Neutrophil (primary cell): ENCODE data around the gene MEGF11.

Experiments used
- H3K27ac ChIP-seq: fragments of 200-600 bp; sonication (generic); 2 replicates; pipeline ENCODE4 v1.5.1; 2016; ENCODE audit warnings: mild to moderate bottlenecking, moderate library complexity
- H3K27me3 ChIP-seq: fragments of 200-600 bp; sonication (generic); 2 replicates; pipeline ENCODE4 v1.6.0; 2016; ENCODE audit warnings: mild to moderate bottlenecking
- H3K36me3 ChIP-seq: fragments of 200-600 bp; sonication (generic); 2 replicates; pipeline ENCODE4 v1.5.1; 2017
- H3K4me1 ChIP-seq, 2 experiments: fragments of 200-600 bp in 1 of 2; sonication (generic) in 1 of 2; 1 replicate in 1 of 2; 2 replicates in 1 of 2; pipeline versions ENCODE4 v1.5.1 to v1.6.1; 2013 to 2016; ENCODE audit warnings: low read depth in 1 of 2, low read length in 1 of 2, mild to moderate bottlenecking in 1 of 2, moderate library complexity in 1 of 2; ENCODE audit not compliant: control insufficient read depth in 1 of 2, insufficient read depth in 1 of 2
- H3K4me3 ChIP-seq, 2 experiments: fragments of 200-600 bp in 1 of 2; sonication (generic) in 1 of 2; 1 replicate in 1 of 2; 2 replicates in 1 of 2; pipeline ENCODE4 v1.5.1; 2013 to 2016; ENCODE audit warnings: low read depth in 1 of 2, low read length in 1 of 2, mild to moderate bottlenecking in 1 of 2, moderate library complexity in 1 of 2
- H3K9me3 ChIP-seq: fragments of 200-600 bp; sonication (generic); 2 replicates; pipeline ENCODE4 v1.5.1; 2016
- CTCF ChIP-seq: fragments of 200-600 bp; sonication (generic); IDR thresholded peaks from 2 replicates; pipeline ENCODE4 v1.5.1; 2016; ENCODE audit warnings: antibody characterized with exemption

The MEGF11 gene

GRCh38 chr15:66043264-66043663 is 210.3 kb downstream of the MEGF11 start:
- Histone ChIP-seq H3K4me3 (no peak overlapping the region), H3K4me1 (no peaks in the 10 kb centered on the region), H3K36me3 (no peaks in the 10 kb centered on the region), H3K27me3 (peaks cover 61% of the 10 kb centered on the region), H3K9me3 (no peaks in the 10 kb centered on the region), H3K27ac (no peak overlapping the region)
- TF ChIP-seq CTCF, result no peak

- Histone ChIP-seq H3K36me3 (no peaks in the 10 kb centered on the region), H3K4me3 (no peak overlapping the region), H3K4me1 (no peaks in the 10 kb centered on the region), H3K9me3 (no peaks in the 10 kb centered on the region), H3K27me3 (peaks cover 67% of the 10 kb centered on the region), H3K27ac (no peak overlapping the region)
- TF ChIP-seq CTCF, result no peak
Measured at GRCh38 chr15:66042624-66043023, 210.9 kb downstream of the MEGF11 start.

GRCh38 chr15:66041276-66041675 is 212.3 kb downstream of the MEGF11 start:
- Histone ChIP-seq H3K27me3 (peaks cover 80% of the 10 kb centered on the region), H3K36me3 (no peaks in the 10 kb centered on the region), H3K4me3 (no peak overlapping the region), H3K4me1 (no peaks in the 10 kb centered on the region), H3K9me3 (no peaks in the 10 kb centered on the region), H3K27ac (no peak overlapping the region)
- no peak for TF ChIP-seq CTCF

- Histone ChIP-seq H3K27ac (no peak overlapping the region), H3K36me3 (no peaks in the 10 kb centered on the region), H3K9me3 (no peaks in the 10 kb centered on the region), H3K4me3 (no peak overlapping the region), H3K4me1 (no peaks in the 10 kb centered on the region), H3K27me3 (peaks cover 90% of the 10 kb centered on the region)
- no peak for TF ChIP-seq CTCF
Measured at GRCh38 chr15:66040211-66040892, 213.2 kb downstream of the MEGF11 start.

- no peak for TF ChIP-seq CTCF
- no peaks in the 10 kb centered on the region for H3K36me3 ChIP-seq
- H3K4me3 ChIP-seq, result no peak overlapping the region
- no peak overlapping the region for H3K27ac ChIP-seq
- H3K9me3 ChIP-seq, result no peaks in the 10 kb centered on the region
- peaks cover 89% of the 10 kb centered on the region for H3K27me3 ChIP-seq
- H3K4me1 ChIP-seq, result no peaks in the 10 kb centered on the region
Measured at GRCh38 chr15:66039117-66039871, 214.3 kb downstream of the MEGF11 start.
